ENCODE results near the gene MEIS2. TPM values are rescaled to one million over a fixed set of nuclear protein-coding genes. Genes with fewer than 3 reads are reported as not detected.

MEIS2 gene
- total and polyA plus RNA-seq, 12 donors: 36.2 to 139 (median 74.8) TPM

- no peak overlapping the region for H3K4me3 ChIP-seq
- intact Hi-C loops (cut with DNase I): no loop called here
- no peaks in the 10 kb centered on the region for H3K36me3 ChIP-seq (replicated peaks in 1 of 2)
- H3K9me3 ChIP-seq (replicated peaks in 1 of 3): no peaks in the 10 kb centered on the region
- no peaks in the 10 kb centered on the region for H3K27me3 ChIP-seq
- no peak for DNase-seq
- 77 to 87% (median 81%) methylated on average over 4 of the region's 4 CpGs for WGBS, 4 donors
- TF ChIP-seq, protein P1, sequence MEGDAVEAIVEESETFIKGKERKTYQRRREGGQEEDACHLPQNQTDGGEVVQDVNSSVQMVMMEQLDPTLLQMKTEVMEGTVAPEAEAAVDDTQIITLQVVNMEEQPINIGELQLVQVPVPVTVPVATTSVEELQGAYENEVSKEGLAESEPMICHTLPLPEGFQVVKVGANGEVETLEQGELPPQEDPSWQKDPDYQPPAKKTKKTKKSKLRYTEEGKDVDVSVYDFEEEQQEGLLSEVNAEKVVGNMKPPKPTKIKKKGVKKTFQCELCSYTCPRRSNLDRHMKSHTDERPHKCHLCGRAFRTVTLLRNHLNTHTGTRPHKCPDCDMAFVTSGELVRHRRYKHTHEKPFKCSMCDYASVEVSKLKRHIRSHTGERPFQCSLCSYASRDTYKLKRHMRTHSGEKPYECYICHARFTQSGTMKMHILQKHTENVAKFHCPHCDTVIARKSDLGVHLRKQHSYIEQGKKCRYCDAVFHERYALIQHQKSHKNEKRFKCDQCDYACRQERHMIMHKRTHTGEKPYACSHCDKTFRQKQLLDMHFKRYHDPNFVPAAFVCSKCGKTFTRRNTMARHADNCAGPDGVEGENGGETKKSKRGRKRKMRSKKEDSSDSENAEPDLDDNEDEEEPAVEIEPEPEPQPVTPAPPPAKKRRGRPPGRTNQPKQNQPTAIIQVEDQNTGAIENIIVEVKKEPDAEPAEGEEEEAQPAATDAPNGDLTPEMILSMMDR (IDR thresholded peaks at IDR 0.05): no peak
- TF ChIP-seq POLR2A (IDR thresholded peaks at IDR 0.05): no peak
- no peak overlapping the region for H3K27ac ChIP-seq
- H3K4me1 ChIP-seq (replicated peaks in 1 of 2): no peaks in the 10 kb centered on the region
Observed at GRCh38 chr15:36867436-36867835, 232.9 kb downstream of the MEIS2 start.

- no peak for DNase-seq
- no peaks in the 10 kb centered on the region for H3K9me3 ChIP-seq (replicated peaks in 1 of 3)
- TF ChIP-seq POLR2A (IDR thresholded peaks at IDR 0.05): no peak
- TF ChIP-seq, protein P1 (IDR thresholded peaks at IDR 0.05): no peak
- no peaks in the 10 kb centered on the region for H3K27me3 ChIP-seq
- WGBS, 4 donors: 88 to 96% (median 92%) methylated on average over 3 of the region's 3 CpGs
- H3K4me1 ChIP-seq (replicated peaks in 1 of 2): no peaks in the 10 kb centered on the region
- intact Hi-C loops (cut with DNase I): no loop called here
- H3K4me3 ChIP-seq: no peak overlapping the region
- no peaks in the 10 kb centered on the region for H3K36me3 ChIP-seq (replicated peaks in 1 of 2)
- no peak overlapping the region for H3K27ac ChIP-seq
Observed at GRCh38 chr15:36866896-36867295, 233.5 kb downstream of the MEIS2 start.

GRCh38 chr15:36863570-36863969 lies 236.8 kb downstream of the MEIS2 start:
- no peak for DNase-seq
- Histone ChIP-seq H3K4me1 (replicated peaks in 1 of 2) (no peaks in the 10 kb centered on the region), H3K9me3 (replicated peaks in 1 of 3) (no peaks in the 10 kb centered on the region), H3K4me3 (no peak overlapping the region), H3K27ac (no peak overlapping the region), H3K27me3 (no peaks in the 10 kb centered on the region), H3K36me3 (replicated peaks in 1 of 2) (no peaks in the 10 kb centered on the region)
- 73 to 83% (median 76%) methylated on average over 4 of the region's 4 CpGs for WGBS, 4 donors
- TF ChIP-seq, protein P1 (IDR thresholded peaks at IDR 0.05): no peak
- TF ChIP-seq POLR2A (IDR thresholded peaks at IDR 0.05): no peak
- intact Hi-C loops (cut with DNase I): no loop called here

DNA sequence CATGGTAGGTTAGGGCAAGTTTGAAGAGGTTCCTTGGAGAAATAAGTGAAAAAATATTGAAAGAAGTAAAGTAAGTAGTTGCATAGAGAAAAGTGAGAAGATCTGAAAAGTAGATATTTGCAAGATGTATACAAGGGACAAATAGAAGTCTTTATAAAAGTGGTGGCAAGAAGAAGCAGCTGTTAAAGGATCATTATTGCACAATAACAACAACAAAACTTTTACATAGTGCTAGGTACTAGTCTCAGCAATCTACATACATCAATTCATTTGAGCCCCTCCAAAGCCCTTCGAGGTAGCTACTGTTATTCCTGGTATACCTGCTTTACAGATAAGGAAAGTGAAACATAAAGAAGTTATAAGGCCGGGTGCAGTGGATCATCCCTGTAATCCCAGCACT lies 239.6 kb downstream of the MEIS2 start:
- no peak for TF ChIP-seq POLR2A (IDR thresholded peaks at IDR 0.05)
- TF ChIP-seq, protein P1 (IDR thresholded peaks at IDR 0.05): no peak
- Histone ChIP-seq H3K4me3 (no peak overlapping the region), H3K4me1 (replicated peaks in 1 of 2) (no peaks in the 10 kb centered on the region), H3K27ac (no peak overlapping the region), H3K9me3 (replicated peaks in 1 of 3) (no peaks in the 10 kb centered on the region), H3K27me3 (no peaks in the 10 kb centered on the region), H3K36me3 (replicated peaks in 1 of 2) (no peaks in the 10 kb centered on the region)
- WGBS, 4 donors: 81 to 94% (median 89%) methylated on average over 2 of the region's 2 CpGs
- no peak for DNase-seq
- intact Hi-C loops (cut with DNase I): no loop called here

All from adrenal gland (tissue), 12 donors.